ENCODE data around the gene EXOC4.

DNA sequence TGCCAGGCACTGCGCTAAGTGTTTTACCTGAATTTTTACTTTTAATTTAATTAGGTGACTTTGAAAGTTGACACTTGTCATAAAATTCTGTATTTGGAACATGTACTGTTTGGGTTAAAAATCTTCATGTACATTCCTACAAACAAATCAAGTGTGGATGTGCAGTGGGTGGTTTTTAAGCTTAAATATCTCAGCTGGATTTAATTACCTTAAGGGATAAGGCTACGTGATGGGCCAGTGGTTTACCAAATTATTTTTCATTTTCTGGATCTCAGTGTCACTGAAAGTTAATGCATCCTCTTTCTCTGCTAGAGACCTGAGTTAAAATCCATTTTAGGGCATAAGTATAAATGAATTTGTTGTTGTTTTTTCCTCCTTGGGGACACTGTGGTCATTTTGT lies 51.1 kb downstream of the EXOC4 start:
- TF ChIP-seq CTCF (IDR thresholded peaks at IDR 0.05) (no peak), POLR2A (IDR thresholded peaks at IDR 0.05) (no peak)
